Measurements from ENCODE around the gene TNFAIP8. TPM values are rescaled to one million over a fixed set of nuclear protein-coding genes. Genes with fewer than 3 reads are reported as not detected.

TNFAIP8 gene
- total and polyA plus RNA-seq, 2 experiments from 2014 or later: 18.3 to 37.6 TPM

- Histone ChIP-seq H3K79me2 (no peaks in the 10 kb centered on the region), H3K9me2 (replicated peaks; ENCODE audit: insufficient read depth) (no peaks in the 10 kb centered on the region), H3K27ac (no peak overlapping the region), H3K4me3 (no peak overlapping the region), H3K9me3 (ENCODE audit: low read depth) (no peaks in the 10 kb centered on the region), H3K4me2 (no peak overlapping the region), H3K36me3 (replicated peaks; ENCODE audit: insufficient read depth, low read depth) (no peaks in the 10 kb centered on the region), H4K20me1 (ENCODE audit: insufficient read depth, poor library complexity, severe bottlenecking) (no peaks in the 10 kb centered on the region), H3K27me3 (no peaks in the 10 kb centered on the region), H3K4me1 (ENCODE audit: insufficient read depth) (peaks cover 5% of the 10 kb centered on the region), H2AFZ (no peak overlapping the region)
- TF ChIP-seq EZH2phosphoT487 (IDR thresholded peaks at IDR 0.05; ENCODE audit: low read depth, severe bottlenecking, unreplicated experiment) (no peak), CTCF (IDR thresholded peaks at IDR 0.05; ENCODE audit: poor library complexity) (no peak), EZH2 (IDR thresholded peaks at IDR 0.05; ENCODE audit: borderline replicate concordance) (no peak)
- DNase-seq (ENCODE audit: low spot score): no peak
- WGBS (ENCODE audit: low lambda C conversion rate, missing lambda C conversion rate): 59% methylated on average over 4 of the region's 4 CpGs
Observed at GRCh38 chr5:119405419-119405818, 49.6 kb downstream of the TNFAIP8 start.

- no peak for DNase-seq (ENCODE audit: low spot score)
- 94% methylated on average over 5 of the region's 5 CpGs for WGBS (ENCODE audit: low lambda C conversion rate, missing lambda C conversion rate)
- no peak overlapping the region for H2AFZ ChIP-seq
- H3K27me3 ChIP-seq: no peaks in the 10 kb centered on the region
- no peaks in the 10 kb centered on the region for H3K79me2 ChIP-seq
- no peak for TF ChIP-seq CTCF (IDR thresholded peaks at IDR 0.05; ENCODE audit: poor library complexity)
- TF ChIP-seq EZH2 (IDR thresholded peaks at IDR 0.05; ENCODE audit: borderline replicate concordance): no peak
- no peak for TF ChIP-seq EZH2phosphoT487 (IDR thresholded peaks at IDR 0.05; ENCODE audit: low read depth, severe bottlenecking, unreplicated experiment)
- H3K4me2 ChIP-seq: no peak overlapping the region
- no peaks in the 10 kb centered on the region for H3K9me2 ChIP-seq (replicated peaks; ENCODE audit: insufficient read depth)
- no peaks in the 10 kb centered on the region for H4K20me1 ChIP-seq (ENCODE audit: insufficient read depth, poor library complexity, severe bottlenecking)
- no peak overlapping the region for H3K4me3 ChIP-seq
- no peaks in the 10 kb centered on the region for H3K9me3 ChIP-seq (ENCODE audit: low read depth)
- no peak overlapping the region for H3K27ac ChIP-seq
- H3K36me3 ChIP-seq (replicated peaks; ENCODE audit: insufficient read depth, low read depth): no peaks in the 10 kb centered on the region
- peaks cover 3% of the 10 kb centered on the region for H3K4me1 ChIP-seq (ENCODE audit: insufficient read depth)
Observed at GRCh38 chr5:119406551-119407110, 50.8 kb downstream of the TNFAIP8 start.

- H3K4me1 ChIP-seq (ENCODE audit: insufficient read depth): peaks cover 3% of the 10 kb centered on the region
- 84% methylated on average over 3 of the region's 3 CpGs for WGBS (ENCODE audit: low lambda C conversion rate, missing lambda C conversion rate)
- H3K27me3 ChIP-seq: no peaks in the 10 kb centered on the region
- no peak overlapping the region for H3K27ac ChIP-seq
- no peaks in the 10 kb centered on the region for H4K20me1 ChIP-seq (ENCODE audit: insufficient read depth, poor library complexity, severe bottlenecking)
- H3K9me2 ChIP-seq (replicated peaks; ENCODE audit: insufficient read depth): no peaks in the 10 kb centered on the region
- H3K9me3 ChIP-seq (ENCODE audit: low read depth): no peaks in the 10 kb centered on the region
- H3K79me2 ChIP-seq: no peaks in the 10 kb centered on the region
- no peak overlapping the region for H2AFZ ChIP-seq
- TF ChIP-seq EZH2 (IDR thresholded peaks at IDR 0.05; ENCODE audit: borderline replicate concordance) (no peak), CTCF (IDR thresholded peaks at IDR 0.05; ENCODE audit: poor library complexity) (no peak), EZH2phosphoT487 (IDR thresholded peaks at IDR 0.05; ENCODE audit: low read depth, severe bottlenecking, unreplicated experiment) (no peak)
- no peaks in the 10 kb centered on the region for H3K36me3 ChIP-seq (replicated peaks; ENCODE audit: insufficient read depth, low read depth)
- H3K4me2 ChIP-seq: no peak overlapping the region
- no peak overlapping the region for H3K4me3 ChIP-seq
- DNase-seq (ENCODE audit: low spot score): no peak
Observed at GRCh38 chr5:119409235-119409815, 53.5 kb downstream of the TNFAIP8 start.
